Measurements from ENCODE around the gene ZBTB17.
"Not testable (repeated sequence)": the region's sequence is repeated elsewhere in the genome, so short reads cannot be mapped to it uniquely, and the experiment has no call there.

The ZBTB17 gene

DNA sequence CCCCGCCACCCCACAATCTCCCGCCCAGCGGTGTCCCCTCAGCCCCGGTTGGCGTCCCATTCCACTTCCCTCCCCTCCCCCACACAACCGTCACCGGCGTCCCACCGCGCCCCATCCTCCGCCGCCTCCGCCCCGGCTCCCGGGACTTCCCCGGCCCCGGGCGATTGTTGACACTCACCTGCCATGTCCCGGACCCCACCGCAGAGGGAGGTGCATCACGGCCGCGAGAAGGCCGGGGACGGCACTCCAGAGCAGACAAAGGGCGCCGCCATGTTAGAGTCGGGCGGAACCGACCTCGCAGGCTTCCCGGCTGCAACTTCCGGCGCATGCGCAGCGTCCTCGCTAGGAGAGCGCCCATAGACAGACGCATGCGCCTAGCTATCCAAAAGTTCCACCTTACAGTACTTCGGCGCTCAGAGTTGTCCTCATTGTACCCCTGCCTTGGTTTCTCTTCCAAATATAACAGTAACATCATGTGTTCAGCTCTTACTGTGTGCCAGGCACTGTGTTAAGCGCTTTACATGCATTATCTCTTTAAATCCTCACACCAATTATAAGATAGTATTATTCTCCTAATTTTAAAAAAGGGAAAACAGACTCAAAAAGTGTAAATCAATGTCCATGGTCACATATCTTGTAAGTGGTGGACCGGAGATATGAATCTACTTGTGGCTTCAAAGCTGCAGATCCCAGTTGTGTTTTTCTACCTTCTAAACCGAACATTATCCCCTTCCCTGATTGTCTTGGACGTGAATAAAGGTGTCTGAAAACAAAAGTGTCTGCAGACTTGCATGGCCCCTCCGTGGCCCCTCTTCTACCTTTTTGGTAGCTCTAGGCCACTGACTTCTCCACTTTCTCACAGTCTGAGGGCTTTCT is at the start of gene ZBTB17:
TSS of gene ZBTB17 (minus strand) at position 297 of the 876 bp plus-strand sequence. CDS start 27,606 bp downstream, outside the sequence.
- TF ChIP-seq, protein P1, sequence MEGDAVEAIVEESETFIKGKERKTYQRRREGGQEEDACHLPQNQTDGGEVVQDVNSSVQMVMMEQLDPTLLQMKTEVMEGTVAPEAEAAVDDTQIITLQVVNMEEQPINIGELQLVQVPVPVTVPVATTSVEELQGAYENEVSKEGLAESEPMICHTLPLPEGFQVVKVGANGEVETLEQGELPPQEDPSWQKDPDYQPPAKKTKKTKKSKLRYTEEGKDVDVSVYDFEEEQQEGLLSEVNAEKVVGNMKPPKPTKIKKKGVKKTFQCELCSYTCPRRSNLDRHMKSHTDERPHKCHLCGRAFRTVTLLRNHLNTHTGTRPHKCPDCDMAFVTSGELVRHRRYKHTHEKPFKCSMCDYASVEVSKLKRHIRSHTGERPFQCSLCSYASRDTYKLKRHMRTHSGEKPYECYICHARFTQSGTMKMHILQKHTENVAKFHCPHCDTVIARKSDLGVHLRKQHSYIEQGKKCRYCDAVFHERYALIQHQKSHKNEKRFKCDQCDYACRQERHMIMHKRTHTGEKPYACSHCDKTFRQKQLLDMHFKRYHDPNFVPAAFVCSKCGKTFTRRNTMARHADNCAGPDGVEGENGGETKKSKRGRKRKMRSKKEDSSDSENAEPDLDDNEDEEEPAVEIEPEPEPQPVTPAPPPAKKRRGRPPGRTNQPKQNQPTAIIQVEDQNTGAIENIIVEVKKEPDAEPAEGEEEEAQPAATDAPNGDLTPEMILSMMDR (IDR thresholded peaks at IDR 0.05; ENCODE audit: low read depth, low read length, missing control alignments): no peak

DNA sequence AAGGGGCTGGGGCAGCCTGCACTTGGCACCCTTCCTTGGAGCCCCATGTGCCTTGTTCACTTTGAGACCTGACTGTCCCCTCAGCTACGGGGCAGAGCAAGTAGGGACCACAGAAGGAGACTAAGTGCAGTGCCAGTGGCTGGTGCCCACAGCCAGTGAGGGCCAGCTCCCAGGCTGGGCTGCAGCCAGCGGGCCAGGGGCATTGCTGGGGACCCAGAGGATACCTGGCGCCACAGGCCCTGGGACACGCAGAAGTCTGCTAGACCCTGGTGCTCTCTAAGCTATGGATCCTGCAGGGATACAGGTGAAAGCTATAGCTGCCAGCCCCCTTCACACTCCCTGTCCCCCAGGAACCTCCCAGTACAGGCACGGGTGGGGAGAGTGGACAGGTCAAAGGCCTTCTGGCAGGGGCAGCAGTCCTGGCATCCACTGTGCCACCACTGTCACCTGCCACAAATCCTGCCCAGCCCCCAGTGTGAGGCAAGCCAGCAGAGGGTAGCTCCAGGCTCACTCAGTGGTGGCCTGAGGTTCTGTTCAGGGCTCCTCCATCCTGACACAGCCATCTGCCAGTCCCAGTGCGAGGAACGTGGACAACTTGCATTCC is 47.3 kb upstream of the ZBTB17 start:
- no peak overlapping the region for H3K4me3 ChIP-seq (ENCODE audit: low read depth, low read length)
- TF ChIP-seq, protein P1 (IDR thresholded peaks at IDR 0.05; ENCODE audit: low read depth, low read length, missing control alignments): no peak
- no peaks in the 10 kb centered on the region for H3K36me3 ChIP-seq (replicated peaks)
- H3K27me3 ChIP-seq (replicated peaks): peaks cover 3% of the 10 kb centered on the region
- H3K27ac ChIP-seq: no peak overlapping the region
- in situ Hi-C loops (cut with HindIII; ENCODE audit: low pct_ligation_motif_present, low sequenced_read_pairs): no loop called here
- DNase-seq: no peak

More for the DNA sequence above, at the start of gene ZBTB17:
- H3K36me3 ChIP-seq (replicated peaks): peaks cover 5% of the 10 kb centered on the region
- DNase-seq: peak; percentile 89
- H3K27ac ChIP-seq: peak within 1 kb of the TSS; percentile 74
- no peaks in the 10 kb centered on the region for H3K27me3 ChIP-seq (replicated peaks)
- peak within 1 kb of the TSS; percentile 85 for H3K4me3 ChIP-seq (ENCODE audit: low read depth, low read length)
- in situ Hi-C loops (cut with HindIII; ENCODE audit: low pct_ligation_motif_present, low sequenced_read_pairs): no loop called here

DNA sequence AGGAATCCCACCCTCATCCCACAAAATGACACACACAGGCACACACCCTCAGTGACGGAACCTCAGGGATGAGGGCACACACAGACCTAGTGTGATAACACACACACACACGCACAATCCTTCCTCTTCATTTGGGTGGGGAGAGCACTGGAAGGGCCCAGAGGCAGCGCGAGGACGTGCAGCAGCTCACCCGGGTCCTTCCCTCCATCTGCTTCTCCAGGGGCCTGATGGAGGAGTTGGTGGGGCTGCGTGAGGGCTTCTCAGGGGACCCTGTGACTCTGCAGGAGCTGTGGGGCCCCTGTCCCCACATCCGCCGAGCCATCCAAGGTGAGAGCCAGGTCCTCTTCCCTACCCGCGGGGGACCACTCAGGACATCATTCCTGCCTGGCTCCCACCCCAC is 46.5 kb upstream of the ZBTB17 start:
- Histone ChIP-seq H3K36me3 (replicated peaks) (no peaks in the 10 kb centered on the region), H3K27me3 (replicated peaks) (peaks cover 2% of the 10 kb centered on the region), H3K4me3 (ENCODE audit: low read depth, low read length) (no peak overlapping the region), H3K27ac (no peak overlapping the region)
- in situ Hi-C loops (cut with HindIII; ENCODE audit: low pct_ligation_motif_present, low sequenced_read_pairs): no loop called here
- DNase-seq: no peak
- TF ChIP-seq, protein P1 (IDR thresholded peaks at IDR 0.05; ENCODE audit: low read depth, low read length, missing control alignments): no peak

DNA sequence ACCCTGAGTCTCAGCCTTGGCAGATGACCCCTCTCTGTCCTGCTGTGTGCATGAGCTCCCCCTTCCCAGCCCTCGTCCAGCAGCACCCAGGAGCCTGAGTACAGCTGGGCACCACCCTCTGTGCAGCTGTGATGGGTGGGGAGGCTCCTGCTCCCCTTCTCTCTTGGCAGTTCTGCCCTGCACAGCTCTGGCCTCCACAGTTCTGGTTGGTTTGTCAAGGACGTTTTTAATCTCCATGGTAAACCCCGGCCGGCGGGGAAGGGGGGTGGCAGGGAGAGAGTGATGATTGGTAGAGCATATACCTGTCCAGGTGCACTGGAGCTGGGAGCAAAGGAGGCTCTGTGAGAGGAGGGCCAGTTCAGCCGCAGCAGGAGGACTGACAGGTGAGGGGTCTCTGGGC is 45.8 kb upstream of the ZBTB17 start, which contains the start of gene CLCNKA:
TSS of gene CLCNKA (plus strand) at position 356 of the 400 bp plus-strand sequence. CDS start 584 bp downstream, outside the sequence.
- no peak within 1 kb of the TSS for H3K27ac ChIP-seq
- no peaks in the 10 kb centered on the region for H3K36me3 ChIP-seq (replicated peaks)
- no peak for DNase-seq
- in situ Hi-C loops (cut with HindIII; ENCODE audit: low pct_ligation_motif_present, low sequenced_read_pairs): no loop called here
- no peak within 1 kb of the TSS for H3K4me3 ChIP-seq (ENCODE audit: low read depth, low read length)
- no peaks in the 10 kb centered on the region for H3K27me3 ChIP-seq (replicated peaks)
- TF ChIP-seq, protein P1 (IDR thresholded peaks at IDR 0.05; ENCODE audit: low read depth, low read length, missing control alignments): no peak

DNA sequence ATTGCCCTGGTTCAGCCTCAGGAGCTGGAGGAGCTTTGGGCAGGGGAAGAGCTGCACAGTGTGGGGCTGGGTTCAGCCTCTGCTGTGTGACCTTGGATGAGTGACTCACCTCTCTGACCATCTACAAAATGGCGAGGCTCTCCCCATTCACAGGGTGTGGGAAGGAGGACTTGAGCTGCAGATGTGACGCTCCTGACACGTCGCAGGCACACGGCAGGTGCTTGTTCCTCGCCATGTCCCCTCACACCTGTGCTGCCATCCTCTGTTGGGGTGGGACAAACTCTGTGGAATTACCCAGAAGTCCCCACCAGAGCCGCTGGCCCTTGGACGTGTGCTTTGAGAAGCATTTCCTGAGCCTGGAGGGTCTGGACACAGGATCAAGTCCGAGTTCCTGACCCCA is 45.0 kb upstream of the ZBTB17 start:
- DNase-seq; H3K4me3 ChIP-seq (ENCODE audit: low read depth, low read length); H3K27ac ChIP-seq; H3K36me3 ChIP-seq (replicated peaks); in situ Hi-C loops (cut with HindIII; ENCODE audit: low pct_ligation_motif_present, low sequenced_read_pairs); H3K27me3 ChIP-seq (replicated peaks): not testable (repeated sequence)

DNA sequence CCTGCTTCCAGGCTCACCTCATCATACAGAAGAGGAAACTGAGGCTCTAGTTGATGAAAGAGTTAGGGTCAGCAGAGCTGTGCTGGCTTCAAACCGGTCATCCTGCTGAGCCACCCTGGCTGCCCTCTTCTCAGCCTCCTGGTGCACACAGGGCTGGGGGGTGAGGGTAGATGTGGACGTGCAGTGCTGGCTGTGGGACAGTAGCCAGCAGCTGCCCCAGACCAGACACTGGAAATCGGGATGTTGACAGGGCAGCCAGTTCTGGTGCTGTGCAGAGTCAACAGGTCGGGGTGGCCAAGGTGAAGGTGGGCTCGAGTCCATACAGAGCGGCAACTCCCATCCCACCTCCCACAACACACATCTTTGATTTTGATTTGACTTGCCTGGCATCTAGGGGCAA is 44.4 kb upstream of the ZBTB17 start:
- in situ Hi-C loops (cut with HindIII; ENCODE audit: low pct_ligation_motif_present, low sequenced_read_pairs): no loop called here
- Histone ChIP-seq H3K36me3 (replicated peaks) (no peaks in the 10 kb centered on the region), H3K27ac (no peak overlapping the region), H3K4me3 (ENCODE audit: low read depth, low read length) (no peak overlapping the region), H3K27me3 (replicated peaks) (no peaks in the 10 kb centered on the region)
- DNase-seq: no peak
- TF ChIP-seq, protein P1 (IDR thresholded peaks at IDR 0.05; ENCODE audit: low read depth, low read length, missing control alignments): no peak

Data from brain microvascular endothelial cell (primary cell).